ENCODE measurements around the gene MCM5.

The MCM5 gene

GRCh38 chr22:35418088-35418487 is 18.1 kb downstream of the MCM5 start:
- no peak for DNase-seq (ENCODE audit: extremely low read depth, low read depth)
- TF ChIP-seq CTCF (IDR thresholded peaks at IDR 0.05; ENCODE audit: low read depth, low read length): no peak

GRCh38 chr22:35418731-35419130 is 18.8 kb downstream of the MCM5 start:
- DNase-seq (ENCODE audit: extremely low read depth, low read depth): no peak

DNA sequence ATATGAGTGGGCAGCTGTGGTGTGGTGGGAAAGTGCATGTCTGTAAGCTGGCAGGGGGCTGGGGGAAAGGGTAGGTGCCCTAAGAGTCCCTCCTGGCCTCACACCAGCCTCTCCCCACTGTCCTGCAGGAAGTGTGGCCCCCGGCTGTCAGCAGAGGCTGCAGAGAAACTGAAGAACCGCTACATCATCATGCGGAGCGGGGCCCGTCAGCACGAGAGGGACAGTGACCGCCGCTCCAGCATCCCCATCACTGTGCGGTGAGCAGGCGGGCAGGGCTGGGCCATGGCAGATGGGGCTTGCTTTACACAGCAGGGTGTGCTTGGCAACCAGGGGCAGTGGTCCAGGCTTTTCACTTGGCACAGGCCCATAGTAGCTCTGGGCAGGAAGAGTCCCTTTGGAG is 19.8 kb downstream of the MCM5 start:
- DNase-seq (ENCODE audit: extremely low read depth, low read depth): no peak
- no peak for TF ChIP-seq CTCF (IDR thresholded peaks at IDR 0.05; ENCODE audit: low read depth, low read length)

More at GRCh38 chr22:35418731-35419130, 18.8 kb downstream of the MCM5 start:
- no peak for TF ChIP-seq CTCF (IDR thresholded peaks at IDR 0.05; ENCODE audit: low read depth, low read length)

DNA sequence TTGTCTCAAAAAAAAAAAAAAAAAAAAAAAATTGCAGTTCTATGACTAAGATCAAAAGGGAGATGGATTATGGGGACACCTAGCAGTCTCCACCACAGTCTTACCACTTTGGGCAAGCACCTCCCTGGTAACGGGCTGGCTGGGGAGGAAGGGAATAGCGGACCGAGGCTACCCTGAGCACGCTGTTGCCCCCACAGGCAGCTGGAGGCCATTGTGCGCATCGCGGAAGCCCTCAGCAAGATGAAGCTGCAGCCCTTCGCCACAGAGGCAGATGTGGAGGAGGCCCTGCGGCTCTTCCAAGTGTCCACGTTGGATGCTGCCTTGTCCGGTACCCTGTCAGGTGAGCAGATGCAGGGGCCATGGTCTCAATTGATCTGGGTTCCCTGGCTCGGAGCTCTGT is 21.2 kb downstream of the MCM5 start:
- no peak for TF ChIP-seq CTCF (IDR thresholded peaks at IDR 0.05; ENCODE audit: low read depth, low read length)
- no peak for DNase-seq (ENCODE audit: extremely low read depth, low read depth)

DNA sequence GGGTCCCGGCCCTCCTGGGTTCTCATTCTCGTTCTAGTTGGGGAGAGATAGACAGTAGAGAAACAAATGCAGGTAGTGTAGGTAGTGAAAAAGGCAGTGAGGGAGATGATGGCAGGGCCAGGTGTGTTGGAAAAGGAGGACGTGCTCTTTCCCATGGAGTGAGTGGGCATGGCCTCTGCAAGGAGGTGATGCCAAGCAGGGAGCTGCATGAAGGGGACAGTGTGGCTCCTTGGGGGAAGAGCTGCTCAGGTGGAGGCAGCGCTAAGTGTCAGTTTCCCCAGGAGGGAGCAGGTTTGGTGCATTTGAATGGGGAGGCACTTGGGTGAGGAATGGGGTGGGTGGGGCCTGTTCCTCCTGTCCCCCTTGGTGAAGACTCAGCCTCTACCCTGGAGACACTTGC is 22.2 kb downstream of the MCM5 start:
- TF ChIP-seq CTCF (IDR thresholded peaks at IDR 0.05; ENCODE audit: low read depth, low read length): no peak
- no peak for DNase-seq (ENCODE audit: extremely low read depth, low read depth)

DNA sequence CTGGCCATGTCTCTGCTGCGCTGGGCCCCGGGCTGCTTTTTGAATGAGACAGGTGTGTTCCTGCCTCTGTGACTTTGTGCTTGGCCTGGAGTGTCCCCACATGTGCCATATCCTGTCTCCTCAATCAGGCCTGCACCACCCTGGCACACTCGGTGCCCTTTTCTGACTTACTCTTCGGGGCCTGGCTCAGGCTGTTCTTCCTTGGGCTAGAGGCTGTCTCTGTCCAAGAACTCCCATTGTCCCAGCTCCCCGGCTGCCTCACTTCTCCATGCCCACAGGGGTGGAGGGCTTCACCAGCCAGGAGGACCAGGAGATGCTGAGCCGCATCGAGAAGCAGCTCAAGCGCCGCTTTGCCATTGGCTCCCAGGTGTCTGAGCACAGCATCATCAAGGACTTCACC is 23.0 kb downstream of the MCM5 start:
- no peak for TF ChIP-seq CTCF (IDR thresholded peaks at IDR 0.05; ENCODE audit: low read depth, low read length)
- no peak for DNase-seq (ENCODE audit: extremely low read depth, low read depth)

GRCh38 chr22:35424081-35424480 is 24.1 kb downstream of the MCM5 start:
- no peak for DNase-seq (ENCODE audit: extremely low read depth, low read depth)

More at GRCh38 chr22:35424081-35424480, 24.1 kb downstream of the MCM5 start:
- TF ChIP-seq CTCF (IDR thresholded peaks at IDR 0.05; ENCODE audit: low read depth, low read length): no peak

Measured in AG09319 (cell line).